ENCODE results near the gene ZDHHC14. TPM values are rescaled to one million over a fixed set of nuclear protein-coding genes. Genes with fewer than 3 reads are reported as not detected.

Gene ZDHHC14
- total and polyA plus RNA-seq, 7 donors: 2.4 to 12.6 (median 9.6) TPM

DNA sequence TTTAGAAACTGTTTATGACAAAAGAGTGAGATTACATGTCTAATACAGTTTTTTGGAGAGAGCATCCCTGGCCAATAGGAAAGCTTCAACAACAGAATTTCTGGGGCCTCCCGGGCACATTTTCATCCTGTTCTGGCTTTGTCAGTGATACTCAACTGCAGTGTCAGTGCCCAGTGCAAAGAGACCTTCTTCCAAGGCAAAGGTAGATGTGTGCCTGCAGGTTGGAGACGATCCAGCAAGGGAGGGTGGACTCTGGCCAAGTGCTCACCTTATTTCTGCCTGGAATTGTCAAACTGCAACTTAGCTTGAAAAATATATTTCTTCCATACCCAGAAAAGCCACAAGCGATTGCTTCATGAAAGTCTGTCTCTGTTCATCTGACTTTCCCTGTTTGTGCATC lies 230.4 kb downstream of the ZDHHC14 start:
- Histone ChIP-seq H3K4me1 (no peaks in the 10 kb centered on the region), H3K27ac (no peak overlapping the region), H3K27me3 (no peaks in the 10 kb centered on the region), H3K9me3 (no peaks in the 10 kb centered on the region), H3K36me3 (no peaks in the 10 kb centered on the region), H3K4me3 (no peak overlapping the region)
- 76 to 90% methylated on average over 3 of the region's 3 CpGs for WGBS, 2 donors
- no peak for DNase-seq
- intact Hi-C loops (cut with DNase I): no loop called here
- TF ChIP-seq POLR2A (IDR thresholded peaks at IDR 0.05): no peak
- no peak for TF ChIP-seq CTCF (IDR thresholded peaks at IDR 0.05)
- TF ChIP-seq POLR2AphosphoS5 (IDR thresholded peaks at IDR 0.05): no peak
- TF ChIP-seq EP300 (IDR thresholded peaks at IDR 0.05): no peak

DNA sequence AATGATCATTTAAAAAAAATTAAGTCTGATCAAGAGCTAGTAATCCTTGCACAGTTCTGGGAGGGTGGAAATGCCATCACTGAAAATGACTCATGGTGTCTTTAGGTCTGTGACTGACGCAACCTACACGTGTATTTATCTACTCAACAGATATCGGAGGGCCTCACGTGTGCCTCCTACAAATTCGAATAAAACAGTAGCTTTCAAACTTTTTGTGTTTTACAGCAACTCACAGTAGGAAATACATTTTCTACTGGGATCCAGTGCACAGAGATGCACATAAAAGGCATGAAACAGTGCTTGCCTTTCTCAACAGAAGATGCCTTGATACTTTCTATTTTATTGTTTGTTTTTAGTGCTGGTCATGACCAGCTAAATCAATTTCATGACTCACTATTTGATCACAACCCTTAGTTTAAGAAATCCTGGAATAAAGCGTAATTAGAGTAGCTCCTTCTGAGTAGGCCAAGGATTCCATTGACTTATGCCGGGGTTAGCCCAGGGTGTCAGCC lies 232.1 kb downstream of the ZDHHC14 start:
- DNase-seq: no peak
- 49 to 75% methylated on average over 7 of the region's 7 CpGs for WGBS, 2 donors
- no peaks in the 10 kb centered on the region for H3K36me3 ChIP-seq

DNA sequence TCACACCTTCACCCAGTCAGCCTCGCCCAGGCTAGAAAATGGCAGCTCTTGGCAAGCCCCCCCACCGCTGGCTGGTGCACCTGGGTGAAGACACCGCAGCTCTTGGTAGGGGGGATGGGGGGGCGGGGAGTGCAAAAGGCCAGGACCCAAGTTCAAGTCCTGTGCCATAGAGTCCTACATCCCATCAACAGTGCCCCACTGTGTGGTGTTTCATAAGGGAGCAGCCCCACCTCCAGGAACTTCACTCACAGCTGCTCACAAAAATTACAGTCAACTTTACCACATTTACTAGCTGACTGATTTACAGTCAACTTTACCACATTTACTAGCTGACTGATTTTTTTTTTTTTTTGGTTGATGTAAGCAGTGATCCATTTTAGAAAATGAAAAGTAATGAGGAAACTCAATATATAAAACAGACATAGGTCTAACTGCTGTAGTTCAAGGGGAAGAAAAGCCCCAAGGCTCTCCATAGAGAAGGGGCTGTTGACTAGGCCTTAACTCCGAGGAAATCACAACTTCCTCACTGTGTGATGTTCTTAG lies 233.1 kb downstream of the ZDHHC14 start:
- intact Hi-C loops (cut with DNase I): no loop called here
- Histone ChIP-seq H3K27me3 (no peaks in the 10 kb centered on the region), H3K27ac (no peak overlapping the region), H3K4me3 (no peak overlapping the region), H3K4me1 (no peaks in the 10 kb centered on the region), H3K36me3 (no peaks in the 10 kb centered on the region), H3K9me3 (no peaks in the 10 kb centered on the region)
- no peak for DNase-seq
- WGBS, 2 donors: 64 to 80% methylated on average over 5 of the region's 5 CpGs
- TF ChIP-seq POLR2AphosphoS5 (IDR thresholded peaks at IDR 0.05): no peak
- no peak for TF ChIP-seq CTCF (IDR thresholded peaks at IDR 0.05)
- TF ChIP-seq EP300 (IDR thresholded peaks at IDR 0.05): no peak
- no peak for TF ChIP-seq POLR2A (IDR thresholded peaks at IDR 0.05)

More for the DNA sequence above, 232.1 kb downstream of the ZDHHC14 start:
- Histone ChIP-seq H3K9me3 (no peaks in the 10 kb centered on the region), H3K4me3 (no peak overlapping the region), H3K27ac (no peak overlapping the region), H3K27me3 (no peaks in the 10 kb centered on the region), H3K4me1 (no peaks in the 10 kb centered on the region)
- intact Hi-C loops (cut with DNase I): no loop called here
- TF ChIP-seq POLR2AphosphoS5 (IDR thresholded peaks at IDR 0.05) (no peak), CTCF (IDR thresholded peaks at IDR 0.05) (no peak), POLR2A (IDR thresholded peaks at IDR 0.05) (no peak), EP300 (IDR thresholded peaks at IDR 0.05) (no peak)

DNA sequence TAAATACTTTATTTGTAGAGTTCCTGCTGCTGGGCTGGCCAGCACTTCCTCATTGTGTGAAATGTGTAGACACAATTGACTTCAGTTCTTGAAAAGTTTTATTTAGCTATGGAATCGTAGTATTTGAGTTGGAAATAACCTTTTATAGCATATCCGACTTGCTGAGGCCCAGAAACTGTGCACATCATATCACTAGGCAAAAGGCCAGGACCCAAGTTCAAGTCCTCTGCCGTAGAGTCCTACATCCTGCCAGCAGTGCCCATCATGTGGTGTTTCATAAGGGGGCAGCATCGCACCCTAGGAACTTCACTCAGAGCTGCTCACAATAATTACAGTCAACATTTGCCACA lies 234.4 kb downstream of the ZDHHC14 start:
- TF ChIP-seq CTCF (IDR thresholded peaks at IDR 0.05) (no peak), EP300 (IDR thresholded peaks at IDR 0.05) (no peak), POLR2AphosphoS5 (IDR thresholded peaks at IDR 0.05) (no peak), POLR2A (IDR thresholded peaks at IDR 0.05) (no peak)
- DNase-seq: no peak
- Histone ChIP-seq H3K27me3 (no peaks in the 10 kb centered on the region), H3K36me3 (no peaks in the 10 kb centered on the region), H3K4me1 (no peaks in the 10 kb centered on the region), H3K4me3 (no peak overlapping the region), H3K27ac (peak overlapping the region in 1 of 4 donors; percentile 18), H3K9me3 (no peaks in the 10 kb centered on the region)
- WGBS, 2 donors: 27 to 47% methylated on average over 4 of the region's 4 CpGs
- intact Hi-C loops (cut with DNase I): no loop called here

GRCh38 chr6:157615951-157616350 lies 235.0 kb downstream of the ZDHHC14 start:
- WGBS, 2 donors: 93 to 96% methylated on average over 4 of the region's 4 CpGs
- H3K27me3 ChIP-seq: no peaks in the 10 kb centered on the region
- no peaks in the 10 kb centered on the region for H3K4me1 ChIP-seq
- no peak overlapping the region for H3K4me3 ChIP-seq
- no peaks in the 10 kb centered on the region for H3K9me3 ChIP-seq
- TF ChIP-seq CTCF (IDR thresholded peaks at IDR 0.05) (no peak), EP300 (IDR thresholded peaks at IDR 0.05) (no peak), POLR2A (IDR thresholded peaks at IDR 0.05) (no peak), POLR2AphosphoS5 (IDR thresholded peaks at IDR 0.05) (no peak)
- no peak overlapping the region for H3K27ac ChIP-seq
- no peak for DNase-seq
- H3K36me3 ChIP-seq: no peaks in the 10 kb centered on the region
- intact Hi-C loops (cut with DNase I): no loop called here
